ENCODE results near the gene SEMA3C.

SEMA3C gene

GRCh38 chr7:80821771-80822319 is 97.0 kb downstream of the SEMA3C start:
- no peak for DNase-seq

- no peak for DNase-seq
Observed at GRCh38 chr7:80819503-80819902, 99.3 kb downstream of the SEMA3C start.

GRCh38 chr7:80818181-80818580 is 100.7 kb downstream of the SEMA3C start:
- DNase-seq: no peak

GRCh38 chr7:80816806-80817205 is 102.0 kb downstream of the SEMA3C start:
- no peak for DNase-seq

- DNase-seq: no peak
Observed at GRCh38 chr7:80815733-80816132, 103.1 kb downstream of the SEMA3C start.

GRCh38 chr7:80809545-80809944 is 109.3 kb downstream of the SEMA3C start:
- no peak for DNase-seq

- DNase-seq: no peak
Observed at GRCh38 chr7:80807166-80807900, 111.5 kb downstream of the SEMA3C start.

- DNase-seq: no peak
Observed at GRCh38 chr7:80806663-80807062, 112.2 kb downstream of the SEMA3C start.

- DNase-seq: no peak
Observed at GRCh38 chr7:80804589-80804988, 114.3 kb downstream of the SEMA3C start.

- no peak for DNase-seq
Observed at GRCh38 chr7:80802527-80802926, 116.3 kb downstream of the SEMA3C start.

GRCh38 chr7:80794631-80795573 is 123.9 kb downstream of the SEMA3C start:
- no peak for DNase-seq

- DNase-seq: no peak
Observed at GRCh38 chr7:80791509-80791929, 127.3 kb downstream of the SEMA3C start.

GRCh38 chr7:80790877-80791276 is 128.0 kb downstream of the SEMA3C start:
- no peak for DNase-seq

GRCh38 chr7:80787721-80788120 is 131.1 kb downstream of the SEMA3C start:
- DNase-seq: no peak

- no peak for DNase-seq
Observed at GRCh38 chr7:80785961-80786536, 132.8 kb downstream of the SEMA3C start.

GRCh38 chr7:80785276-80785675 is 133.6 kb downstream of the SEMA3C start:
- DNase-seq: no peak

- DNase-seq: no peak
Observed at GRCh38 chr7:80783678-80784327, 135.0 kb downstream of the SEMA3C start.

- DNase-seq: no peak
Observed at GRCh38 chr7:80783186-80783677, 135.6 kb downstream of the SEMA3C start.

GRCh38 chr7:80781561-80781979 is 137.3 kb downstream of the SEMA3C start:
- DNase-seq: no peak

- no peak for DNase-seq
Observed at GRCh38 chr7:80781146-80781545, 137.7 kb downstream of the SEMA3C start.

- no peak for DNase-seq
Observed at GRCh38 chr7:80779456-80779855, 139.4 kb downstream of the SEMA3C start.

GRCh38 chr7:80775897-80776296 is 143.0 kb downstream of the SEMA3C start:
- no peak for DNase-seq

- no peak for DNase-seq
Observed at GRCh38 chr7:80775482-80775881, 143.4 kb downstream of the SEMA3C start.
